ENCODE data around the gene SPACA6. TPM values are rescaled to one million over a fixed set of nuclear protein-coding genes. Genes with fewer than 3 reads are reported as not detected.
"Not testable (repeated sequence)": the region's sequence is repeated elsewhere in the genome, so short reads cannot be mapped to it uniquely, and the experiment has no call there.

SPACA6 gene
- total RNA-seq, 1 donor from 2014 or later, result 62.5 TPM

DNA sequence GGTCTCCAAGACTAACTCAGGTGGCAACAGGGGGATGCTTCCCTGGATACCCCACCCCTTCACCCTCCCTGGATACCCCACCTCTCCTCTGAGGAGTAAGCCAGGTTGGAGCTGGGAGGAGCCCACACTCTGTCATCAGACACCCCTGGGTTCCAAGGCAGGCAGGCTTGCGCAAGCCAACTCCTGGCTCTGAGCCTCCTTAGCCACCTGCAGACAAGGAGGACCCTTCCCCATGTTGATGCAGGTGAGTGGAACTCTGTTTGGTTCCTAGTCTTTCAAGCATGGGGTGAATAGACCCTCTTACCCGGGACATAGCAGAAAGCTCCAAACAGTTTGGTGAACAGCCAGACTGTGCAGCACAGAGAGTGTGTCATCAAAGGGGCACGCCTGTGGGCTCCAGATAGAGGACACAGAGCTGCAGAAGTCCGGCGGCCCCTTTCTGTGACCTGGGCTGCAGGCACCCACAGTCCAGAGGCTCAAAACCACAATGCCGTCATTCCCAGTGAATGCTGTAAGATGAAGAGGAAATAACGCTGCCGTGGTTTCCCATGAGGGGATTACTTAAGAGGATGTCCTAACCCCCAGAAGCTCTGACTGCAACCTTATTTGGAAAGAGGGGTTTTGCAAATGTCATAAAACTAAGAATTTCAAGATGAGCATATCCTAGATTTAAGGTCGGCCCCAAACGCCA lies 42.8 kb downstream of the SPACA6 start:
- Mint-ChIP-seq H3K9me3 (ENCODE audit: unreplicated experiment) (peaks cover 10% of the 10 kb centered on the region), H3K4me1 (ENCODE audit: low read depth, unreplicated experiment) (no peaks in the 10 kb centered on the region), H3K27me3 (ENCODE audit: low read depth, unreplicated experiment) (peaks cover 6% of the 10 kb centered on the region), H3K36me3 (ENCODE audit: low read depth, unreplicated experiment) (no peaks in the 10 kb centered on the region), H3K27ac (ENCODE audit: unreplicated experiment) (no peak overlapping the region), H3K4me3 (ENCODE audit: unreplicated experiment) (no peak overlapping the region)
- peak; percentile 65 for FAIRE-seq
- H4K20me1 ChIP-seq (ENCODE audit: insufficient read depth, low read length), result no peaks in the 10 kb centered on the region
- DNase-seq (ENCODE audit: low read depth), result peak; percentile 78
- H3K9me3 ChIP-seq (ENCODE audit: insufficient read depth, low read depth, low read length), result peaks cover 4% of the 10 kb centered on the region
- no peak overlapping the region for H2AFZ ChIP-seq (ENCODE audit: low read depth, low read length)
- no peak overlapping the region for H3K9ac ChIP-seq (ENCODE audit: low read length)
- no peak for TF ChIP-seq EZH2 (IDR thresholded peaks at IDR 0.05; ENCODE audit: insufficient read depth, low read length)
- TF ChIP-seq, protein P1, sequence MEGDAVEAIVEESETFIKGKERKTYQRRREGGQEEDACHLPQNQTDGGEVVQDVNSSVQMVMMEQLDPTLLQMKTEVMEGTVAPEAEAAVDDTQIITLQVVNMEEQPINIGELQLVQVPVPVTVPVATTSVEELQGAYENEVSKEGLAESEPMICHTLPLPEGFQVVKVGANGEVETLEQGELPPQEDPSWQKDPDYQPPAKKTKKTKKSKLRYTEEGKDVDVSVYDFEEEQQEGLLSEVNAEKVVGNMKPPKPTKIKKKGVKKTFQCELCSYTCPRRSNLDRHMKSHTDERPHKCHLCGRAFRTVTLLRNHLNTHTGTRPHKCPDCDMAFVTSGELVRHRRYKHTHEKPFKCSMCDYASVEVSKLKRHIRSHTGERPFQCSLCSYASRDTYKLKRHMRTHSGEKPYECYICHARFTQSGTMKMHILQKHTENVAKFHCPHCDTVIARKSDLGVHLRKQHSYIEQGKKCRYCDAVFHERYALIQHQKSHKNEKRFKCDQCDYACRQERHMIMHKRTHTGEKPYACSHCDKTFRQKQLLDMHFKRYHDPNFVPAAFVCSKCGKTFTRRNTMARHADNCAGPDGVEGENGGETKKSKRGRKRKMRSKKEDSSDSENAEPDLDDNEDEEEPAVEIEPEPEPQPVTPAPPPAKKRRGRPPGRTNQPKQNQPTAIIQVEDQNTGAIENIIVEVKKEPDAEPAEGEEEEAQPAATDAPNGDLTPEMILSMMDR (IDR thresholded peaks at IDR 0.05; ENCODE audit: insufficient read depth, low read depth, low read length), result no peak
- H3K27me3 ChIP-seq (ENCODE audit: insufficient read depth, low read length), result no peaks in the 10 kb centered on the region
- no peaks in the 10 kb centered on the region for H3K4me1 ChIP-seq (ENCODE audit: insufficient read depth, low read length)
- no peaks in the 10 kb centered on the region for H3K79me2 ChIP-seq (ENCODE audit: insufficient read depth, low read length)
- H3K4me3 ChIP-seq (ENCODE audit: insufficient read depth, low read depth, low read length), result no peak overlapping the region
- H3K4me2 ChIP-seq (ENCODE audit: low read length), result no peak overlapping the region
- no peaks in the 10 kb centered on the region for H3K36me3 ChIP-seq (ENCODE audit: insufficient read depth, low read length)
- H3K27ac ChIP-seq (ENCODE audit: low read depth, low read length), result no peak overlapping the region

GRCh38 chr19:51737389-51737788 lies 44.3 kb downstream of the SPACA6 start:
- Mint-ChIP-seq H3K9me3 (ENCODE audit: unreplicated experiment) (peaks cover 7% of the 10 kb centered on the region), H3K36me3 (ENCODE audit: low read depth, unreplicated experiment) (no peaks in the 10 kb centered on the region), H3K27me3 (ENCODE audit: low read depth, unreplicated experiment) (peaks cover 4% of the 10 kb centered on the region), H3K27ac (ENCODE audit: unreplicated experiment) (no peak overlapping the region), H3K4me1 (ENCODE audit: low read depth, unreplicated experiment) (no peaks in the 10 kb centered on the region), H3K4me3 (ENCODE audit: unreplicated experiment) (no peak overlapping the region)
- H3K4me2 ChIP-seq (ENCODE audit: low read length), result no peak overlapping the region
- TF ChIP-seq, protein P1 (IDR thresholded peaks at IDR 0.05; ENCODE audit: insufficient read depth, low read depth, low read length), result no peak
- TF ChIP-seq EZH2 (IDR thresholded peaks at IDR 0.05; ENCODE audit: insufficient read depth, low read length), result no peak
- no peaks in the 10 kb centered on the region for H3K36me3 ChIP-seq (ENCODE audit: insufficient read depth, low read length)
- no peak overlapping the region for H3K9ac ChIP-seq (ENCODE audit: low read length)
- no peak overlapping the region for H3K27ac ChIP-seq (ENCODE audit: low read depth, low read length)
- peaks cover 4% of the 10 kb centered on the region for H3K9me3 ChIP-seq (ENCODE audit: insufficient read depth, low read depth, low read length)
- no peaks in the 10 kb centered on the region for H3K4me1 ChIP-seq (ENCODE audit: insufficient read depth, low read length)
- H3K4me3 ChIP-seq (ENCODE audit: insufficient read depth, low read depth, low read length), result no peak overlapping the region
- no peak for FAIRE-seq
- H4K20me1 ChIP-seq (ENCODE audit: insufficient read depth, low read length), result no peaks in the 10 kb centered on the region
- no peaks in the 10 kb centered on the region for H3K79me2 ChIP-seq (ENCODE audit: insufficient read depth, low read length)
- DNase-seq (ENCODE audit: low read depth), result no peak
- no peak overlapping the region for H2AFZ ChIP-seq (ENCODE audit: low read depth, low read length)
- H3K27me3 ChIP-seq (ENCODE audit: insufficient read depth, low read length), result no peaks in the 10 kb centered on the region

DNA sequence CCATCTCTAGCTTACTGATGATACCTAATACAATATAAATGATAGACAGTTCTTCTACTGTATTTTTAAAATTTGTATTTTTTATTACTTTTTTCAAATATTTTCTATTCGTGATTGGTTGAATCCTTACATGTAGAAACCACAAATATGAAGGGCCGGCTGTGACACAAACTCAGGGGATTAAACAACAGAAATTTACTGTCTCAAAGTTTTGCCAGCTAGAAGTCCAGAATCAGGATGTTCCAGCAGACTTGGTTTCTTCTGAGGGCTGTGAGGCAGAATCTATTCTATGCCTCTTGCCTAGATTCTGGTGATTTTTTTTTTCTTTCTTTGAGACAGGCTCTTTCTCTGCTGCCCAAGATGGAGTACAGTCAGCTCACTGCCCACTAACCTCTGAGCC lies 44.8 kb downstream of the SPACA6 start:
- Histone ChIP-seq H3K36me3 (ENCODE audit: insufficient read depth, low read length) (no peaks in the 10 kb centered on the region), H3K27me3 (ENCODE audit: insufficient read depth, low read length) (no peaks in the 10 kb centered on the region)
- no peaks in the 10 kb centered on the region for H3K36me3 Mint-ChIP-seq (ENCODE audit: low read depth, unreplicated experiment)

DNA sequence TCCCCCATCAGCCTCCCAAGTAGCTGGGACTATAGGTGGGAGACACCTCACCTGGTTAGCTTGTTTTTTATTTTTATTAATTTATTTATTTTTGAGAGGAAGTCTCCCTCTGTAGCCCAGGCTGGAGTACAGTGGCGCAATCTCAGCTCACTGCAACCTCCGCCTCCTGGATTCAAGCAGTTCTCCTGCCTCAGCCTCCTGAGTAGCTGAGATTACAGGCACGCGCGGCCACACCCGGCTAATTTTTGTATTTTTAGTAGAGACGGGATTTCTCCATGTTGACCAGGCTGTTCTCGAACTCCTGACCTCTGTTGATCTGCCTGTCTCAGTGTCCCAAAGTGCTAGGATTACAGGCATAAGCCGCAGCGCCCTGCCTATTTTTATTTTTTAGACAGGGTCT lies 45.4 kb downstream of the SPACA6 start:
- H4K20me1 ChIP-seq (ENCODE audit: insufficient read depth, low read length); H3K9me3 Mint-ChIP-seq (ENCODE audit: unreplicated experiment); H3K27me3 ChIP-seq (ENCODE audit: insufficient read depth, low read length); H3K4me3 ChIP-seq (ENCODE audit: insufficient read depth, low read depth, low read length); H2AFZ ChIP-seq (ENCODE audit: low read depth, low read length); H3K27ac ChIP-seq (ENCODE audit: low read depth, low read length); H3K4me1 ChIP-seq (ENCODE audit: insufficient read depth, low read length); H3K4me2 ChIP-seq (ENCODE audit: low read length); H3K36me3 Mint-ChIP-seq (ENCODE audit: low read depth, unreplicated experiment); DNase-seq (ENCODE audit: low read depth); H3K27ac Mint-ChIP-seq (ENCODE audit: unreplicated experiment); H3K27me3 Mint-ChIP-seq (ENCODE audit: low read depth, unreplicated experiment); H3K9ac ChIP-seq (ENCODE audit: low read length); FAIRE-seq; H3K36me3 ChIP-seq (ENCODE audit: insufficient read depth, low read length); H3K9me3 ChIP-seq (ENCODE audit: insufficient read depth, low read depth, low read length); H3K4me3 Mint-ChIP-seq (ENCODE audit: unreplicated experiment); H3K4me1 Mint-ChIP-seq (ENCODE audit: low read depth, unreplicated experiment); H3K79me2 ChIP-seq (ENCODE audit: insufficient read depth, low read length): not testable (repeated sequence)

More for the DNA sequence above, 44.8 kb downstream of the SPACA6 start:
- FAIRE-seq (no peak), DNase-seq (ENCODE audit: low read depth) (no peak)
- H3K27ac ChIP-seq (ENCODE audit: low read depth, low read length), result no peak overlapping the region
- H3K4me2 ChIP-seq (ENCODE audit: low read length), result no peak overlapping the region
- no peak overlapping the region for H3K4me3 ChIP-seq (ENCODE audit: insufficient read depth, low read depth, low read length)
- peaks cover 7% of the 10 kb centered on the region for H3K9me3 Mint-ChIP-seq (ENCODE audit: unreplicated experiment)
- no peak overlapping the region for H3K9ac ChIP-seq (ENCODE audit: low read length)
- H3K4me1 ChIP-seq (ENCODE audit: insufficient read depth, low read length), result no peaks in the 10 kb centered on the region
- no peak for TF ChIP-seq EZH2 (IDR thresholded peaks at IDR 0.05; ENCODE audit: insufficient read depth, low read length)
- TF ChIP-seq, protein P1 (IDR thresholded peaks at IDR 0.05; ENCODE audit: insufficient read depth, low read depth, low read length), result no peak
- H3K27ac Mint-ChIP-seq (ENCODE audit: unreplicated experiment), result no peak overlapping the region
- H2AFZ ChIP-seq (ENCODE audit: low read depth, low read length), result no peak overlapping the region
- no peaks in the 10 kb centered on the region for H4K20me1 ChIP-seq (ENCODE audit: insufficient read depth, low read length)
- peaks cover 4% of the 10 kb centered on the region for H3K27me3 Mint-ChIP-seq (ENCODE audit: low read depth, unreplicated experiment)
- H3K79me2 ChIP-seq (ENCODE audit: insufficient read depth, low read length), result no peaks in the 10 kb centered on the region
- H3K4me1 Mint-ChIP-seq (ENCODE audit: low read depth, unreplicated experiment), result no peaks in the 10 kb centered on the region
- no peak overlapping the region for H3K4me3 Mint-ChIP-seq (ENCODE audit: unreplicated experiment)
- H3K9me3 ChIP-seq (ENCODE audit: insufficient read depth, low read depth, low read length), result peaks cover 4% of the 10 kb centered on the region

Measured in astrocyte (in vitro differentiated cells and primary cell).